IMR-90 (cell line): ENCODE results near the gene MEPE. TPM values are rescaled to one million over a fixed set of nuclear protein-coding genes. Genes with fewer than 3 reads are reported as not detected.

Experiments
- ATAC-seq: fragments of 200-7000 bp; cut with Tn5 transposase; 2 replicates; pipeline ENCODE4 v1.9.1; 2020; ENCODE audit warnings: low read depth, mild to moderate bottlenecking, moderate library complexity
- BruUV-seq: library from RNA; stranded (reverse); fragments of 400-500 nt; replicated peaks from 2 replicates; lab custom pipeline; 2021; lab: Mats Ljungman, UMichigan
- CTCF ChIA-PET: fragments of 300-600 bp; formaldehyde crosslinking; extraction: SDS; loops from one replicate; lab custom pipeline; 2021; ENCODE audit warnings: antibody characterized with exemption; lab: Yijun Ruan, JAX
- POLR2A ChIA-PET: fragments of 300-600 bp; sonication (Branson Sonifier 250); formaldehyde crosslinking; loops from one replicate; lab custom pipeline; 2022; ENCODE audit warnings: antibody characterized with exemption; ENCODE audit not compliant: unreplicated experiment; lab: Charles Lee
- DNase-seq: peaks from one replicate; pipeline ENCODE4 v3.0.0; 2013
- H2AFZ ChIP-seq: replicated peaks from 2 replicates; pipeline ENCODE3; 2013; ENCODE audit warnings: low read length, mild to moderate bottlenecking; ENCODE audit not compliant: poor library complexity
- H2AK5ac ChIP-seq: 2 replicates; pipeline ENCODE4 v1.6.1; 2013; ENCODE audit warnings: low read depth, low read length, inconsistent platforms
- H2AK9ac ChIP-seq: replicated peaks from 2 replicates; pipeline ENCODE3; 2013; ENCODE audit warnings: mild to moderate bottlenecking, low read depth, low read length, moderate library complexity; ENCODE audit not compliant: poor library complexity
- H2BK120ac ChIP-seq: 2 replicates; pipeline ENCODE4 v1.6.1; 2013; ENCODE audit warnings: low read depth, low read length, inconsistent platforms
- H2BK15ac ChIP-seq: 3 replicates; pipeline ENCODE4 v1.6.1; 2013; ENCODE audit warnings: low read depth, low read length, inconsistent platforms
- H2BK20ac ChIP-seq: 2 replicates; pipeline ENCODE4 v1.6.1; 2013; ENCODE audit warnings: low read depth, mild to moderate bottlenecking, inconsistent platforms, low read length, moderate library complexity
- H2BK5ac ChIP-seq: 2 replicates; pipeline ENCODE4 v1.6.1; 2013; ENCODE audit warnings: mild to moderate bottlenecking, low read depth, low read length, inconsistent platforms; ENCODE audit not compliant: poor library complexity, severe bottlenecking
- H3K14ac ChIP-seq: replicated peaks from 2 replicates; pipeline ENCODE4 v1.6.1; 2013; ENCODE audit warnings: low read depth, low read length, inconsistent platforms
- H3K18ac ChIP-seq: 2 replicates; pipeline ENCODE4 v1.6.1; 2013; ENCODE audit warnings: low read depth, low read length, control low read depth
- H3K23ac ChIP-seq: 2 replicates; pipeline ENCODE4 v1.6.1; 2013; ENCODE audit warnings: low read depth, low read length, inconsistent platforms
- H3K27ac ChIP-seq: 2 replicates; pipeline ENCODE4 v1.5.1; 2013; ENCODE audit warnings: mild to moderate bottlenecking, control low read depth, low read length; ENCODE audit not compliant: insufficient read depth
- H3K27me3 ChIP-seq: 2 replicates; pipeline ENCODE4 v1.6.1; 2013; ENCODE audit warnings: low read length; ENCODE audit not compliant: control insufficient read depth, insufficient read depth
- H3K36me3 ChIP-seq: 2 replicates; pipeline ENCODE4 v1.6.1; 2013; ENCODE audit warnings: low read length, mixed read lengths; ENCODE audit not compliant: control insufficient read depth, insufficient read depth
- H3K4ac ChIP-seq: 2 replicates; pipeline ENCODE4 v1.6.1; 2013; ENCODE audit warnings: low read depth, low read length, inconsistent platforms
- H3K4me1 ChIP-seq: 2 replicates; pipeline ENCODE4 v1.6.1; 2013; ENCODE audit warnings: low read length, mixed read lengths; ENCODE audit not compliant: control insufficient read depth, insufficient read depth
- H3K4me2 ChIP-seq: 2 replicates; pipeline ENCODE4 v1.6.1; 2013; ENCODE audit warnings: low read depth, mild to moderate bottlenecking, control low read depth, low read length, moderate library complexity
- H3K4me3 ChIP-seq: 2 replicates; pipeline ENCODE4 v1.5.1; 2013; ENCODE audit warnings: low read depth, mild to moderate bottlenecking, control low read depth, low read length, moderate library complexity; ENCODE audit not compliant: insufficient read depth
- H3K56ac ChIP-seq: 2 replicates; pipeline ENCODE4 v1.6.1; 2013; ENCODE audit warnings: low read length, inconsistent platforms; ENCODE audit not compliant: insufficient read depth; ENCODE audit errors: extremely low read depth
- H3K79me1 ChIP-seq, 2 experiments: 2 replicates each; pipeline ENCODE4 v1.6.1; 2013; ENCODE audit warnings: low read length in 2 of 2, inconsistent platforms in 1 of 2, low read depth in 1 of 2
- H3K9ac ChIP-seq: 2 replicates; pipeline ENCODE4 v1.6.1; 2013; ENCODE audit warnings: low read depth, low read length, control low read depth
- H3K9me1 ChIP-seq: 2 replicates; pipeline ENCODE4 v1.6.1; 2013; ENCODE audit warnings: low read length, inconsistent platforms; ENCODE audit not compliant: insufficient read depth
- H3K9me3 ChIP-seq: 2 replicates; pipeline ENCODE4 v1.6.1; 2013; ENCODE audit warnings: low read length; ENCODE audit not compliant: control insufficient read depth, insufficient read depth
- H4K20me1 ChIP-seq: 2 replicates; pipeline ENCODE4 v1.6.1; 2013; ENCODE audit warnings: low read length, inconsistent platforms; ENCODE audit not compliant: insufficient read depth
- H4K5ac ChIP-seq: 2 replicates; pipeline ENCODE4 v1.6.1; 2013; ENCODE audit warnings: mild to moderate bottlenecking, low read depth, low read length, control low read depth
- H4K8ac ChIP-seq, 2 experiments: 2 replicates each; pipeline ENCODE4 v1.6.1; 2013; ENCODE audit warnings: low read depth in 2 of 2, low read length in 2 of 2, control low read depth in 1 of 2, inconsistent platforms in 1 of 2
- H4K91ac ChIP-seq: 2 replicates; pipeline ENCODE4 v1.6.1; 2013; ENCODE audit warnings: low read depth, low read length, inconsistent platforms; ENCODE audit not compliant: insufficient read depth
- CEBPB ChIP-seq: IDR thresholded peaks from 2 replicates; pipeline ENCODE4 v1.6.1; 2012; ENCODE audit warnings: low read depth, low read length, improper control_type of control experiment
- CHD1 ChIP-seq: IDR thresholded peaks from 2 replicates; pipeline ENCODE4 v1.6.1; 2012; ENCODE audit warnings: low read depth, low read length, improper control_type of control experiment
- FOS ChIP-seq: fragments of 150-350 bp; IDR thresholded peaks from 2 replicates; pipeline ENCODE4 v1.6.1; 2016; ENCODE audit warnings: low read depth, low read length
- MXI1 ChIP-seq: IDR thresholded peaks from 2 replicates; pipeline ENCODE4 v1.6.1; 2012; ENCODE audit warnings: low read depth, mild to moderate bottlenecking, low read length, moderate library complexity, borderline replicate concordance
- NFE2L2 ChIP-seq: fragments of 150-350 bp; IDR thresholded peaks from 2 replicates; pipeline ENCODE4 v1.6.1; 2016; ENCODE audit warnings: low read depth, mild to moderate bottlenecking, low read length
- POLR2A ChIP-seq: IDR thresholded peaks from 2 replicates; pipeline ENCODE4 v1.6.1; 2012; ENCODE audit warnings: mild to moderate bottlenecking, low read depth, low read length
- RAD21 ChIP-seq: IDR thresholded peaks from 2 replicates; pipeline ENCODE4 v1.6.1; 2012; ENCODE audit warnings: low read length, improper control_type of control experiment
- RCOR1 ChIP-seq: IDR thresholded peaks from 2 replicates; pipeline ENCODE4 v1.6.1; 2012; ENCODE audit warnings: mild to moderate bottlenecking, low read length, improper control_type of control experiment; ENCODE audit not compliant: insufficient replicate concordance
- RFX5 ChIP-seq: IDR thresholded peaks from 2 replicates; pipeline ENCODE4 v1.8.0; 2012; ENCODE audit warnings: low read depth, mild to moderate bottlenecking, low read length, moderate library complexity
- USF2 ChIP-seq: fragments of 150-350 bp; IDR thresholded peaks from 2 replicates; pipeline ENCODE4 v1.6.1; 2017; ENCODE audit warnings: mild to moderate bottlenecking, antibody characterized with exemption, low read length, low read depth
- WGBS, 2 experiments: methylation state at CpG; one replicate each; pipeline versions ENCODE4 v1.1.5 to v1.1.7; 2013; ENCODE audit warnings: missing lambda C conversion rate in 2 of 2; ENCODE audit not compliant: insufficient read length in 1 of 2; ENCODE audit errors: extremely low coverage in 2 of 2; 5-methylcytosine and 5-hydroxymethylcytosine counted together
- dilution Hi-C: fragments of 300-500 bp; cut with HindIII; formaldehyde crosslinking; loops from one replicate; pipeline ENCODE4 v1.14.3; 2018; ENCODE audit warnings: low sequenced_read_pairs; ENCODE audit not compliant: unreplicated experiment
- in situ Hi-C: fragments of 300-500 bp; cut with MboI; formaldehyde crosslinking; loops from 3 replicates; pipeline ENCODE4 v1.14.3; 2019; ENCODE audit warnings: low sequenced_read_pairs, inconsistent platforms, mixed read lengths
- intact Hi-C: fragments of 100-400 bp; cut with micrococcal nuclease; formaldehyde crosslinking; loops from 2 replicates; pipeline ENCODE4 v1.10.0; 2022
- polyA plus RNA-seq, 3 experiments: library from polyadenylated mRNA; depleted of rRNA; stranded (reverse); fragments of >200 nt; gene quantifications; 2 replicates each; pipeline ENCODE4 v1.2.3, GENCODE V29; 2012; ENCODE audit warnings: low replicate concordance in 1 of 3
- total RNA-seq: library from RNA; depleted of rRNA; stranded (reverse); fragments of >200 nt; gene quantifications from 2 replicates; pipeline ENCODE4 v1.2.3, GENCODE V29; 2012

Gene MEPE
- total and polyA plus RNA-seq, 2 of the 4 experiments (the other 2 are of a cell fraction): not detected

GRCh38 chr4:87839592-87839946, 6.8 kb downstream of the MEPE start:
- no peaks in the 10 kb centered on the region for H3K79me1 ChIP-seq
- no peak overlapping the region for H2BK20ac ChIP-seq
- no peak overlapping the region for H3K23ac ChIP-seq
- ChIA-PET CTCF (interaction anchor here (0.6 to 3.6 kb wide), 4 partner anchors 10 to 156 kb away, joined by 3 to 20 read pairs (median 4); no protein-coding TSS in a partner anchor), POLR2A (no interaction called here)
- no peak overlapping the region for H3K14ac ChIP-seq
- no peak overlapping the region for H3K4ac ChIP-seq
- no peak for TF ChIP-seq POLR2A
- TF ChIP-seq NFE2L2: no peak
- no peak for TF ChIP-seq MXI1
- no peak for TF ChIP-seq USF2
- TF ChIP-seq CEBPB: no peak
- TF ChIP-seq RFX5: no peak
- no peak for TF ChIP-seq CHD1
- no peak for TF ChIP-seq RAD21
- TF ChIP-seq RCOR1: no peak
- TF ChIP-seq FOS: no peak
- H4K8ac ChIP-seq: no peak overlapping the region
- H2BK5ac ChIP-seq: no peak overlapping the region
- no CpG with 5 or more reads among the region's 1 CpG for WGBS, 2 experiments
- H3K18ac ChIP-seq: no peak overlapping the region
- no peak overlapping the region for H3K4me2 ChIP-seq
- no peak overlapping the region for H2AK5ac ChIP-seq
- intact Hi-C loops: loop anchor here (1.0 to 5.0 kb wide), 3 partner anchors 160 to 569 kb away; no protein-coding TSS in a partner anchor
- no peaks in the 10 kb centered on the region for H3K9me1 ChIP-seq
- in situ Hi-C loops: loop anchor here (5.0 kb wide), 1 partner anchor 157 kb away; no protein-coding TSS in a partner anchor
- no peaks in the 10 kb centered on the region for H3K9me3 ChIP-seq
- no peak overlapping the region for H2AK9ac ChIP-seq
- no peak overlapping the region for H2BK15ac ChIP-seq
- H2BK120ac ChIP-seq: no peak overlapping the region
- no peak overlapping the region for H4K91ac ChIP-seq
- ATAC-seq (no peak), DNase-seq (no peak)
- no peaks in the 10 kb centered on the region for H3K36me3 ChIP-seq
- H3K27ac ChIP-seq: no peak overlapping the region
- H2AFZ ChIP-seq: no peak overlapping the region
- H3K9ac ChIP-seq: no peak overlapping the region
- H3K56ac ChIP-seq: no peak overlapping the region
- H4K20me1 ChIP-seq: no peaks in the 10 kb centered on the region
- H3K27me3 ChIP-seq: peaks cover 5% of the 10 kb centered on the region
- H3K4me3 ChIP-seq: no peak overlapping the region
- dilution Hi-C loops: no loop called here
- H3K4me1 ChIP-seq: no peaks in the 10 kb centered on the region
- no TSS peak for BruUV-seq
- H4K5ac ChIP-seq: no peak overlapping the region
